Esophagus muscularis mucosa (tissue), 4 donors: ENCODE data around the gene JAKMIP3.

Experiments
- CTCF ChIP-seq, 3 experiments: fragments of 200-600 bp in 2 of 3; fragments of 450-650 bp in 1 of 3; sonication (generic) in 2 of 3; IDR thresholded peaks; one replicate each; pipeline ENCODE4 v1.5.1; 2017 to 2019; ENCODE audit warnings: antibody characterized with exemption in 3 of 3, mild to moderate bottlenecking in 2 of 3, moderate library complexity in 1 of 3
- EP300 ChIP-seq: sonication (generic); formaldehyde crosslinking; IDR thresholded peaks from one replicate; pipeline ENCODE4 v1.6.1; 2017; ENCODE audit warnings: antibody characterized with exemption
- POLR2A ChIP-seq: fragments of 450-650 bp; IDR thresholded peaks from one replicate; pipeline ENCODE4 v1.6.1; 2017; ENCODE audit warnings: antibody characterized with exemption, moderate library complexity, mild to moderate bottlenecking, low read depth

DNA sequence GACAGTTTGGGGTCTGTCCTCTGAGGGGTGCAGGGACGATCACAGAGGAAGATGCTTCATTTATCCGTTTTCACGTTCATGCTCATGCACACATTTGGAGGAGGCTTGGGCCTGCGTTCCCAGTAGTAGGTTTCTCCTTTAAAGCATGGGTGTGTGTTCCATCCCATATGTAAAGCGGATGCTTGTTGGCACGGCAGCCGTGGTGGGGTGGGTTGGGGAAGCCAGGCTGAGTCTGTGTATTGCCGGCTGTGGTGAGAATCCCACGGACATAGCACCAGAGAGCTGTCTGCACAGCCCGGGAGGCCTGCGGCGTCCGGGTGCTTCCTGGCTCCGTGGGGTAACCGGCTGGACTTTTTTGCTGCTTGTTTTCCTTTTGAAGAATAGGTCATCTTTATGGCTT is 440 bp downstream of the JAKMIP3 start:
- TF ChIP-seq POLR2A, result no peak
- no peak for TF ChIP-seq CTCF (IDR thresholded peaks at IDR 0.05)
- no peak for TF ChIP-seq EP300
